GM12875 (cell line): ENCODE data around the gene SCT.
A peak's percentile ranks its signal among the peaks of the same experiment; 100 is the strongest.

Source experiments
- H3K4me3 ChIP-seq: one replicate; pipeline ENCODE4 v1.5.1; 2011; ENCODE audit warnings: low read depth, low read length, control low read depth
- TF ChIP-seq, protein P1 (sequence below): IDR thresholded peaks from 2 replicates; pipeline ENCODE4 v1.5.1; 2011; ENCODE audit warnings: low read depth, mild to moderate bottlenecking, control low read depth, inconsistent platforms, low read length, moderate library complexity, borderline replicate concordance; ENCODE audit not compliant: insufficient read depth

SCT gene

DNA sequence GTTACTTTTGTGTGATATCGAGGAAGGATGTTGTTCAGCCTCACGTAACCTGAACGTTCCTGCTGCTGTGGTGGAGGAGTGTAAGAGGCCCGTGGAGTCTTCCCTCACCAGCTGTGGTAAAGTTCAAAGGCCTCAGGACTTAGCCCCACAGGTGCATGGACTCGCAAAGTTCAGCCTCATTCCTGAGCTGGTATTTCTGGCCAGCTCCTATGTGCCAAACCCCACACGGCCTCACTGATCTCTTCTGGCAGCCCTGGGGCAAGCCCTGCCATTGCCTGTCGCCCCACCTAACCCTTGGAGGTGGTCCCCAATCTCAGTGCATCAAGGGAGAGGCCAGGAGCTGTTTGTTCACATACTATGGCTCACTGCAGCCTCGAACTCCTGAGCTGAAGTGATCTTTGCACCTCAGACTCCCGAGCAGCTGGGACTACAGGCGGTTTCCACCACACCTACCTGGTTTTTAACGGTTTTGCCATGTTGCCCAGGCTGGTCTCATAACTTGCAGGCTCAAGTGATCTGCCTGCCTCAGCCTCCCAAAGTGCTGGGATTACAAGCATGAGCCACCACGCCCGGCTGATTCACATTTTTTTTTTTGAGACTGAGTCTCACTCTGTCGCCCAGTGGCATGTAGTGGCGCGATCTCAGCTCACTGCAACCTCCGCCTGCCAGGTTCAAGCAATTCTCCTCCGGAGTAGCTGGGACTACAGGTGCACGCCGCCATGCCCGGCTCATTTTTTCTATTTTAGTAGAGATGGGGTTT is 48.5 kb downstream of the SCT start:
- TF ChIP-seq, protein P1, sequence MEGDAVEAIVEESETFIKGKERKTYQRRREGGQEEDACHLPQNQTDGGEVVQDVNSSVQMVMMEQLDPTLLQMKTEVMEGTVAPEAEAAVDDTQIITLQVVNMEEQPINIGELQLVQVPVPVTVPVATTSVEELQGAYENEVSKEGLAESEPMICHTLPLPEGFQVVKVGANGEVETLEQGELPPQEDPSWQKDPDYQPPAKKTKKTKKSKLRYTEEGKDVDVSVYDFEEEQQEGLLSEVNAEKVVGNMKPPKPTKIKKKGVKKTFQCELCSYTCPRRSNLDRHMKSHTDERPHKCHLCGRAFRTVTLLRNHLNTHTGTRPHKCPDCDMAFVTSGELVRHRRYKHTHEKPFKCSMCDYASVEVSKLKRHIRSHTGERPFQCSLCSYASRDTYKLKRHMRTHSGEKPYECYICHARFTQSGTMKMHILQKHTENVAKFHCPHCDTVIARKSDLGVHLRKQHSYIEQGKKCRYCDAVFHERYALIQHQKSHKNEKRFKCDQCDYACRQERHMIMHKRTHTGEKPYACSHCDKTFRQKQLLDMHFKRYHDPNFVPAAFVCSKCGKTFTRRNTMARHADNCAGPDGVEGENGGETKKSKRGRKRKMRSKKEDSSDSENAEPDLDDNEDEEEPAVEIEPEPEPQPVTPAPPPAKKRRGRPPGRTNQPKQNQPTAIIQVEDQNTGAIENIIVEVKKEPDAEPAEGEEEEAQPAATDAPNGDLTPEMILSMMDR: no peak
- H3K4me3 ChIP-seq: no peak overlapping the region

- H3K4me3 ChIP-seq: peak overlapping the region; percentile 95
- TF ChIP-seq, protein P1: no peak
Measured at GRCh38 chr11:577611-577894, 49.4 kb downstream of the SCT start.

- H3K4me3 ChIP-seq: peak overlapping the region; percentile 95
- TF ChIP-seq, protein P1: no peak
Measured at GRCh38 chr11:576811-577610, 50.0 kb downstream of the SCT start.
